ENCODE measurements around the gene ARSD.

Gene ARSD

GRCh38 chrX:2883770-2884169, 45.4 kb downstream of the ARSD start:
- Histone ChIP-seq H3K27me3 (ENCODE audit: insufficient read depth, low read length) (no peaks in the 10 kb centered on the region), H3K9me2 (ENCODE audit: low read depth, low read length) (no peaks in the 10 kb centered on the region)
- TF ChIP-seq EZH2 (IDR thresholded peaks at IDR 0.05; ENCODE audit: borderline replicate concordance, low read length) (no peak), CTCF (IDR thresholded peaks at IDR 0.05; ENCODE audit: low read length) (no peak)

GRCh38 chrX:2879670-2880069, 49.5 kb downstream of the ARSD start:
- H3K79me2 ChIP-seq (ENCODE audit: insufficient read depth, low read length): no peaks in the 10 kb centered on the region
- no peaks in the 10 kb centered on the region for H3K9me2 ChIP-seq (ENCODE audit: low read depth, low read length)
- no peak overlapping the region for H3K9ac ChIP-seq (ENCODE audit: low read length)
- H4K20me1 ChIP-seq (ENCODE audit: insufficient read depth, low read length): no peaks in the 10 kb centered on the region
- no peaks in the 10 kb centered on the region for H3K27me3 ChIP-seq (ENCODE audit: insufficient read depth, low read length)
- TF ChIP-seq CTCF (IDR thresholded peaks at IDR 0.05; ENCODE audit: low read length): no peak
- TF ChIP-seq EZH2 (IDR thresholded peaks at IDR 0.05; ENCODE audit: borderline replicate concordance, low read length): no peak
- H3K4me1 ChIP-seq (ENCODE audit: insufficient read depth, low read length, severe bottlenecking): no peaks in the 10 kb centered on the region
- H3K4me3 ChIP-seq (ENCODE audit: low read depth, low read length, poor library complexity, severe bottlenecking): no peak overlapping the region
- no peaks in the 10 kb centered on the region for H3K9me3 ChIP-seq (ENCODE audit: low read length)
- H3K4me2 ChIP-seq (ENCODE audit: low read length): no peak overlapping the region
- H2AFZ ChIP-seq (ENCODE audit: low read length): no peak overlapping the region
- H3K36me3 ChIP-seq (ENCODE audit: insufficient read depth, low read length): no peaks in the 10 kb centered on the region
- no peaks in the 10 kb centered on the region for H3F3A ChIP-seq (ENCODE audit: insufficient read depth, low read length)
- no peak overlapping the region for H3K27ac ChIP-seq (ENCODE audit: low read depth, low read length, poor library complexity, severe bottlenecking)

More at GRCh38 chrX:2883770-2884169, 45.4 kb downstream of the ARSD start:
- Histone ChIP-seq H2AFZ (ENCODE audit: low read length) (no peak overlapping the region), H3K79me2 (ENCODE audit: insufficient read depth, low read length) (no peaks in the 10 kb centered on the region), H3K4me2 (ENCODE audit: low read length) (no peak overlapping the region), H3K4me1 (ENCODE audit: insufficient read depth, low read length, severe bottlenecking) (no peaks in the 10 kb centered on the region), H3K36me3 (ENCODE audit: insufficient read depth, low read length) (no peaks in the 10 kb centered on the region), H3K9ac (ENCODE audit: low read length) (no peak overlapping the region), H3K27ac (ENCODE audit: low read depth, low read length, poor library complexity, severe bottlenecking) (no peak overlapping the region), H3K9me3 (ENCODE audit: low read length) (no peaks in the 10 kb centered on the region), H3F3A (ENCODE audit: insufficient read depth, low read length) (no peaks in the 10 kb centered on the region), H4K20me1 (ENCODE audit: insufficient read depth, low read length) (no peaks in the 10 kb centered on the region), H3K4me3 (ENCODE audit: low read depth, low read length, poor library complexity, severe bottlenecking) (no peak overlapping the region)

GRCh38 chrX:2878563-2878962, 50.6 kb downstream of the ARSD start:
- Histone ChIP-seq H3K27ac (ENCODE audit: low read depth, low read length, poor library complexity, severe bottlenecking) (no peak overlapping the region), H3K36me3 (ENCODE audit: insufficient read depth, low read length) (no peaks in the 10 kb centered on the region), H2AFZ (ENCODE audit: low read length) (no peak overlapping the region), H3K79me2 (ENCODE audit: insufficient read depth, low read length) (no peaks in the 10 kb centered on the region), H3K4me3 (ENCODE audit: low read depth, low read length, poor library complexity, severe bottlenecking) (no peak overlapping the region), H3K9me2 (ENCODE audit: low read depth, low read length) (no peaks in the 10 kb centered on the region), H4K20me1 (ENCODE audit: insufficient read depth, low read length) (no peaks in the 10 kb centered on the region), H3K9ac (ENCODE audit: low read length) (no peak overlapping the region), H3K4me2 (ENCODE audit: low read length) (no peak overlapping the region), H3F3A (ENCODE audit: insufficient read depth, low read length) (no peaks in the 10 kb centered on the region), H3K9me3 (ENCODE audit: low read length) (no peaks in the 10 kb centered on the region), H3K4me1 (ENCODE audit: insufficient read depth, low read length, severe bottlenecking) (no peaks in the 10 kb centered on the region), H3K27me3 (ENCODE audit: insufficient read depth, low read length) (no peaks in the 10 kb centered on the region)
- no peak for TF ChIP-seq EZH2 (IDR thresholded peaks at IDR 0.05; ENCODE audit: borderline replicate concordance, low read length)
- no peak for TF ChIP-seq CTCF (IDR thresholded peaks at IDR 0.05; ENCODE audit: low read length)
